HG03060 (cell line): ENCODE data around the gene R3HDM4.
"Not testable (repeated sequence)": the region's sequence is repeated elsewhere in the genome, so short reads cannot be mapped to it uniquely, and the experiment has no call there.

Experiments
- ATAC-seq: cut with Tn5 transposase; IDR thresholded peaks from one replicate; pipeline ENCODE4 v1.9.1; 2021; ENCODE audit warnings: low read depth, moderate number of reproducible peaks; ENCODE audit not compliant: unreplicated experiment

R3HDM4 gene

GRCh38 chr19:862581-863314, 50.3 kb downstream of the R3HDM4 start:
- no peak for ATAC-seq

DNA sequence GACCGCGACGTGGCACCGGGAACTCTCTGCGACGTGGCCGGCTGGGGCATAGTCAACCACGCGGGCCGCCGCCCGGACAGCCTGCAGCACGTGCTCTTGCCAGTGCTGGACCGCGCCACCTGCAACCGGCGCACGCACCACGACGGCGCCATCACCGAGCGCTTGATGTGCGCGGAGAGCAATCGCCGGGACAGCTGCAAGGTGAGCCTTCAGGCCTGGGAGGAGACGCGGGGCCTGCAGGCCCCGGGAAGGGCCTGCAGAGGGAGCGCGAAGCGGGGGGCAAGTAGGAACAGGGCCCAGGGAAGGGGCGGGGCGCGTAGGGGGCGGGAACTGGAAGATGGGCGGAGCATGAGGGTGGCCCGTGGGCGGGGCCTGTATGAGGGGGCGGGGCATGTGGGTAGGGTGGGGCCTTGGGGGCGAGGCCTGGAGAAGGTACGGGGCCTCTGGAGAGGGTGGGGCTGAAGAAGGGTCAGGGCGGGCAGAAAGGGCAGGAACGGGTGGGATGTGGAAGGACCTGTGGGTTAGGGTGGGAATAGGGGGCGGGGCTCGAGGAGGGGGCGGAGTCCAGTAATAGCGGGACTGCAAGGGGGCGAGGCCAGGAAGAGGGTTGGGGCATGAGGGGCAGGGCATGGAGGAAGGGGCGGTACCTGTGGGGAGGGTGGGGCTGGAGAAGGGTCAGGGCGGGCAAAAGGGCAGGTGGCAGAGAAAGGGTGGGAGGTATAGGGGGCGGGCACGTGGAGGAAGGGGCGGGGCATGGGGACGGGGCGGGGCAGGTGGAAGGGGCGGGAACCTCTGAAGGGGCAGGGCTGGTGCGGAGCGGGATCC, 51.1 kb downstream of the R3HDM4 start:
- no peak for ATAC-seq

DNA sequence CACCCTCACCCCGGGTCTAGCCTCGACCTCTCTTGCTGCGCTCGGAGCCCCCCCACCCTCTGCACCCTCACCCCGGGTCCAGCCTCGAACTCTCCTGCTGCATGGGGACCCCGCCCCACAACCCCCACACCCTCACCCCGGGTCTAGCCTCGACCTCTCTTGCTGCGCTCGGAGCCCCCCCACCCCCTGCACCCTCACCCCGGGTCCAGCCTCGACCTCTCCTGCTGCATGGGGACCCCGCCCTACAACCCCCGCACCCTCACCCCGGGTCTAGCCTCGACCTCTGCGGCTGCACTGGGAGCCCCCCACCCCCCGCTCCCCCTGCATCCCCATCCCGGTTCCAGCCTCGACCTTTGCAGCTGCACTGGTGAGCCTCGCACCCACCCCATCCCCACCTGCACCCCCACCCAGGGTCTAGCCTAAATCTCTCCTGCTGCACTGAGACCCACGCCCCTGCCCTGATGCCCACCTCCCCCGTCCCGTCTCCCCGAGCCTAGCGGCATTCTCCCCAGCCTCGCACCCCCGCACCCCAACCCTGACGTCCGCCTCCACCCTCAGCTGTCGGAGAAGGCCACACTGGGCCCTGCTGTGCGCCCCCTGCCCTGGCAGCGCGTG, 51.8 kb downstream of the R3HDM4 start:
- no peak for ATAC-seq

DNA sequence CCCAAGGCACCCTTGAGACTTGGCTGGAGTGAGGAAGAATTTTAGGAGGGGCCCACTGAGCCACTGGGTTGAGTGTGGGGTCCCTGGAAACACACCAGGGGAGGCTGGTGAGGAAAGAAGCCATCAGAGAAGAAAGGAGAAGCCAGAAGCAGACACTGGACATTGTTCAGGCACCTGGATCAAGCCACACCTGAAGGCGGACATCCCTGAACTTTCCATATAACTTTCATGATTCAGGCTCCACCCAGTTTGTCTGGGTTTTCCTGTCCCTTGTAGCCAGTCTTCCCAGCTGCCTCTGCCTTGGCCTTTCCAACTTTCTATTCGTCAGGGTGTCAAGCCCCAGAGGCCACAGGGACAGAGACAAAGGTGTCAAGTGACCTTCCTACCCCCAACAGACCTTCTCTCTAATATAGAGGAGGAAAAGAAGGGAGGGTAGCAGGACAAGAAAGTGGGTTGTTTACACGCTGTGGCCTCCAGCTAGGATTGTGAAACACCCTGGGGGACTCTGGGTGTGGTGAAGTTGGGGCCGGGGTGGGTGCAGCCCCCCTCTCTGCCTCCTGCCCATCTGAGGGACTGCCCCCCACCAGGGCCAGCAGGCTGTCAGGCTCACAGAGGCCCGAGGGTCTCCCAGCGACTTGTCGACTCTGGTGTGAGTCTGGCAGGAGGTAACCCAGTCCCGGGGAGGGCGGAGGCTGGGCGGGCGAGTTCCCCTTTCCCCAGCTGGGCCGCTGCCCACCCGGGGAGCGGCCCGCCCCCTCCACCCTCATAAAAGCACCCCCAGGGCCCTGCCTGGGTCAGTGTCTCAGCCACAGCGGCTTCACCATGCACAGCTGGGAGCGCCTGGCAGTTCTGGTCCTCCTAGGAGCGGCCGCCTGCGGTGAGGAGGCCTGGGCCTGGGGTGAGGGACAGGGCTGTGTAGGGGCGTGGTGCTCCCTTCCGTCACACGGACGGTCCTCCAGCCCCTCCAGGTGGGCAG, 53.9 kb downstream of the R3HDM4 start, which contains the start of gene CFD:
Gene CFD (plus strand): TSS at position 797 of the 976 bp plus-strand sequence. CDS start 26 bp downstream, at position 823.
- no peak for ATAC-seq

- ATAC-seq = no peak
Observed at GRCh38 chr19:858284-858683, 54.7 kb downstream of the R3HDM4 start.

GRCh38 chr19:855566-856120, 57.4 kb downstream of the R3HDM4 start:
- ATAC-seq = no peak

DNA sequence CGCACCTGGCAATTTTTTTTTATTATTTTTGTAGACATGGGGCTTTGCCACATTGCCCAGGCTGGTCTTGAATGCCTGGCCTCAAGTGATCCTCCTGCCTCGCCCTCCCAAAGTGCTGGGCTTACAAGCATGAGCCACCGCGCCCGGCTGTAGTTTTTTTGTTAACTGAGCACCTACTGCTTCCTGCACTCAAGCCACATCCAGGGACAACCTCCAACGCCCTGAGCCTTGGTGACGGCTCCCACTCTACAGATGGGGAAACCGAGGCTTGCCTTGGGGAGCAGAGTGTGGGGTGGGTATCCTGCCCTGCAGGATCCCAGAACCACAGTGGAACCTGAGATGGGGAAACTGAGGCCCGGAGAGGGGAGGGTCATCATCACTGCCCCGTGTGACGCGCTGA, 57.9 kb downstream of the R3HDM4 start:
- no peak for ATAC-seq

DNA sequence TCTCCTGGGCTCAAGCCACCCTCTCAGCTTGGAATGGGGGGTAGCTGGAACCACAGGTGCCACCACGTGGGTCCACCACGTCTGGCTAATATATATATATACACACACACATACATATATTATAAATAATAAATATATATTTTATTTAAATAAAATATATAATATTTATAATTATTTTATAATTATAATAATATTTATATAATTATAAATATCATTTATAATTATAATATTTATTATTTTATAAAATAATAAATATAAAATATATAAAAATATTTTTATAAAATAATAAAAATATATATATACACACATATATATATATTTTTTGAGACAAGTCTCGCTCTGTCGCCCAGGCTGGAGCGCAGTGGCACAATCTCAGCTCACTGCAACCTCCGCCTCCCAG, 58.5 kb downstream of the R3HDM4 start:
- no peak for ATAC-seq

- not testable (repeated sequence) for ATAC-seq
Observed at GRCh38 chr19:853614-854220, 59.3 kb downstream of the R3HDM4 start.

DNA sequence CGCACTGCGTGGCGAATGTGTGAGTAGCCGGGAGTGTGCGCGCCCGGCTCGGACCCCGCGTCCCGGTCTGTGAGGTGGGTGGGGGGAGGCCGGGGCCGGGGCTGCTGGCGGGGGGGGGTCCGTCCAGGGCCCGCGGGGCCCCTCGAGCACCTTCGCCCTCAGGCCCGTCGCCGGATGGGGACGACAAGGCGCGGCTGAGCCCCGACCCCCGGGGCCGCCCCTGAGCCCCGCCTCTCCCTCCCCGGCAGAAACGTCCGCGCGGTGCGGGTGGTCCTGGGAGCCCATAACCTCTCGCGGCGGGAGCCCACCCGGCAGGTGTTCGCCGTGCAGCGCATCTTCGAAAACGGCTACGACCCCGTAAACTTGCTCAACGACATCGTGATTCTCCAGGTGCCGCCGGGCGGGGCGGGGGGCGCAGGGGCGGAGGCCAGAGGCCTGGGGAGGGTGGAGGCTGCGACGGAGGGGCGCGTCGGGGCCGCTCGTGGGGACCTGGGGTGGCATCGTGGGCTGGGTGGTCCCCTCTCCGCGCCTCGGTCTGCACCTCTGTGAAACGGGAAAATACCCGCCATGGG, 59.9 kb downstream of the R3HDM4 start:
- no peak for ATAC-seq

DNA sequence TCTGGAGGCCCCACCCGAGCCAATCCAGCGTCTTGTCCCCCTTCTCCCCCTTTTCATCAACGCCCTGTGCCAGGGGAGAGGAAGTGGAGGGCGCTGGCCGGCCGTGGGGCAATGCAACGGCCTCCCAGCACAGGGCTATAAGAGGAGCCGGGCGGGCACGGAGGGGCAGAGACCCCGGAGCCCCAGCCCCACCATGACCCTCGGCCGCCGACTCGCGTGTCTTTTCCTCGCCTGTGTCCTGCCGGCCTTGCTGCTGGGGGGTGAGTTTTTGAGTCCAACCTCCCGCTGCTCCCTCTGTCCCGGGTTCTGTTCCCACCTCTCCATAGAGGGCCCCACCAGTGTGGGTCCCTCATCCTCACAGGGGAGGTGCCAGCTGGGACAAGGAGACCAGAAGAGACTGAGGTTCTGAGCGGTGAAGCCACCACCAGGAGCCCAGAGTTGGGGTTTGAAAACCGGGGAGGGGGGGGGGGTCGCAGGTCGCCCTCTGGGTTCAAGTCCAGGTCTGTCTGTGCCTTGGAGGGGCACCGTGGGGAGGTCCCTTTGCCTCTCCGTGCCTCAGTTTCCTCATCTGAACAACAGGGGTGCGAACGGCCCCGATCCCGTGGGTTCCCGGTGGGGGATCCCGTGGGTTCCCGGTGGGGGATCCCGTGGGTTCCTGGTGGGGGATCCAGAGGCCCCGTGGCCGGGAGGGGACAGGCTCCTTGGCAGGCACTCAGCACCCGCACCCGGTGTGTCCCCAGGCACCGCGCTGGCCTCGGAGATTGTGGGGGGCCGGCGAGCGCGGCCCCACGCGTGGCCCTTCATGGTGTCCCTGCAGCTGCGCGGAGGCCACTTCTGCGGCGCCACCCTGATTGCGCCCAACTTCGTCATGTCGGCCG, 60.6 kb downstream of the R3HDM4 start, which contains the start of gene ELANE:
Gene ELANE (plus strand): TSS at position 168 of the 878 bp plus-strand sequence. CDS start 26 bp downstream, at position 194.
- no peak for ATAC-seq

- ATAC-seq = no peak
Observed at GRCh38 chr19:850979-851335, 62.1 kb downstream of the R3HDM4 start.

DNA sequence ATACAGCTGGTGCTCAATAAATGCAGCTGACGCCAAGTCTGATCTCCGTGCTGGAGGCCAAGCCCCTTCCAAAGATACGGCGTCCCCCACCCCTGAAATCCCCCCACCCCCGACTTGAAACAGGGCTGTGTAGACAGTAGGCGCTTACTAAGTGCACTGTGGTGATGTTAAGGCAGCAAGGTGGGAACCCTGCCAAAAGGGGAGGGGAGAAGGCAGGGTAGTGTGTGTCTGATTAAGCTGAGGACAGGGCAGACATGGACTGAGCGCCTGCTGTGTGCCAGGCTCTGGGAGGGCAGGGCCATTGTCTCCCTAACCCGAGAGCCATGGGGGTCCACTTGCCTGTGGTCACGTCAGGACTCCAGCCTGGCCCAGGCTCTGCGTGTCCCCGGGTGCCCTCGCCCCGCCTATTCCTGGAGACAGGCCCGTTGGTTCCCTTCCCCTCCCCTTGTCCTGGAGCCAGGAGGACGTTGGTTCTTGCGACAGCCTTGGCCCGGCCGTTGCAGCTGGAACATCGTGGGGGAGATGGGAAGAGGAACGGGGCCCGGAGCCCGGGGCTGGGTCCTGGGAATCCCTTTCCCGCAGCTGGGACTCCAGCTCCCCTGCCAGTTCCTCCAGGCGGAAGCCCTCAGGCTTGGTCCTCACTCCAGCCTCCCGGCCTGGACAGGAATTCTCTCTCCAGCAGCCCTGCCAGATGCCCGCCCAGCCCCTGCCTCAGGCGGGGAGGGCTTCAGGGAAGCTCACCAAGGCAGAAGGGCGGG, 62.6 kb downstream of the R3HDM4 start:
- ATAC-seq = no peak

GRCh38 chr19:849195-849594, 63.8 kb downstream of the R3HDM4 start:
- not testable (repeated sequence) for ATAC-seq

- no peak for ATAC-seq
Observed at GRCh38 chr19:848386-848921, 64.6 kb downstream of the R3HDM4 start.
